AML-193 (cell line): ENCODE results near the gene ZNF76.

Source experiments
- DNase-seq, 2 experiments: peaks; one replicate each; lab custom pipeline; 2025; lab: John Stamatoyannopoulos, UW

Gene ZNF76

DNA sequence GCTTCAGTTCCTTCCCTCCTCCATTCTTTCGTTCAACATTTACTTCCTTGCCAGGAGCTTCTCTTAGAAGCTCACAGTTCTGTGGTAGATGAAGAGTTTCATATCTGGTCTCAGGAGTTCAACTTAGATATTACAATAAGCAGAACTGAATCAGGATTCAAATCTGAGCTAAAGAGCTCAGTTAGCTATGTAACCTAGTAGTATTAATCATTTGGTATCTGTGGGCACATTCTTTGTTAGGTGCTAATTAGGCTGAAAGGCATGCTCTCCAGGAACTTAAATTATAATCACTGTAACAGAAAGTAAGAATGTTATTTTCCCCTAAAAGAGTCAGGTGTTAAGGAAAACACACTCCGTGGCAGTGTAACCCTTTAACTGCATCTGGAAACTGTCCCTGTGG lies 8.4 kb downstream of the ZNF76 start:
- DNase-seq, result no peak

DNA sequence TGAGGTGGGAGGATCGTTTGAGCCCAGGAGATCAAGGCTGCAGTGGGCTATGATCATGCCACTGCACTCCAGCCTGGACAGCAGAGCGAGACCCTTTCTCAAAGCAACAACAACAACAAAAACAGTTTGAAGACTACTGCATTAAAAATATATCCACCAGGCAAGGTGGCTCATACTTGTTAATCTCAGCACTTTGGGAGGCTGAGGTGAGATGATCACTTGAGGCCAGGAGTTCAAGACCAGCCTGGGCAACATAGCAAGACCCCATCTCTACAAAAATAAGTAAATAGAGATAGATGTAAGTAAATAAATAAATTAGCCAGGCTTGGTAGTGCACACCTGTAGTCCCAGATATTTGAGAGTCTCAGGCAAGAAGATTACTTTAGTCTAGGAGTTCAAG lies 12.5 kb downstream of the ZNF76 start:
- no peak for DNase-seq

DNA sequence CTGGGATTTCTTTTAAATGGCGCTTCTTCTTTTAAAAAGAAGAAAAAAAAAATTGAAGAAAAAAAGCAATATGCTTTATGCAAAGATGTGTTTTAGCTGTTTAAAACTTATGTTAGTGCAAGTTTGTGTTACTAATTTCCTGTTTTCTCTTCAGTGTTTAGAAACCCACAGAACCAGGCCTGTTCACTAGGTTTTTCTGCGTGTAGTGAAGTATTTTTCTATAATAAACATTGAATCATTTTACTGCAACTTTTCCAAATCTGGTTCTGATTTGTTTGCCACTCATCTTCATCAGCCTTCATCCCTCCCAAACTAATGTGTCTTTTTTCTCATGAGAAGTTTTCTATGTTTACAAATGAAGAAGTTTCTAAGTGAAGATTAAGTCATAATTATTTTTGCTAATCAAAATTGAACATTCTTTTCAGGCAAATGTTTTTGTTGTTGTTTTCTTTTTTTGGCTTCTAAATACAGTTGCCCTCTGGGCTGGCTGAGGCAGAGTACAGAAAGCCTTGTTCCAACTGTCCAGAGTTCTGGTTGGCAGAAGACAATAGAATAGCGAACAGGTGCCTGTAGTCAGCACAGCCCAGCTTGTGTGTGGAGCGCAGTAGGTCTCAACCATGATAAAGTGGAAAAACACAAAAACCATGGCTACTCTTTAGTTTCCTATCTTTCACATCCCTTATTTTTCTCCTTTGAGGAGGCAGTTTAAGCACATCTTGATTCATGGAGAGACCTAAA lies 14.5 kb downstream of the ZNF76 start:
- DNase-seq, result no peak

DNA sequence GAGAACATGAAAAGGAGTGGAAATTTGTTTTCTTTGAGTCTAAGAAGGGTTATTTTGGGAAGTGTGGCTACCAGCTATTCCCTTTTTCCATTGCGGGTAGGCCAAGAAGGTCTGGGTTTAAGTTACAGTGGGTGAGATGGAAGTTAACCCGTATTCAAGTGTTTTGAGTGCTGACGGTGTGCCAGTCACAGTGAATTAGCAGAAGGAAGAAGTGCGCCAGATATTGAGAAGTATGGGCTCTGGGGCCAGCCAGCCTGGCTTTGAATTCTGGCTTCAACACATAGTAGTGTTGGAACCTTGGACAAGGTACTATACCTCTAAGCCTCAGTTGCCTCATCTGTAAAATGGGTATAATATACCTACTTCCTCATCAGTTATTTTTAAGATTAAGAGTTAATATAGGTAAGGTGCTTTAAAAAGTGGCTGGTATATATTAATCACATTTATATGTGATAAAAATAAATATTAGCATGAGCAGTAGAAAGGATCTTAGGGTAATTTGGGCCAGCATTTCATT lies 16.3 kb downstream of the ZNF76 start:
- no peak for DNase-seq

DNA sequence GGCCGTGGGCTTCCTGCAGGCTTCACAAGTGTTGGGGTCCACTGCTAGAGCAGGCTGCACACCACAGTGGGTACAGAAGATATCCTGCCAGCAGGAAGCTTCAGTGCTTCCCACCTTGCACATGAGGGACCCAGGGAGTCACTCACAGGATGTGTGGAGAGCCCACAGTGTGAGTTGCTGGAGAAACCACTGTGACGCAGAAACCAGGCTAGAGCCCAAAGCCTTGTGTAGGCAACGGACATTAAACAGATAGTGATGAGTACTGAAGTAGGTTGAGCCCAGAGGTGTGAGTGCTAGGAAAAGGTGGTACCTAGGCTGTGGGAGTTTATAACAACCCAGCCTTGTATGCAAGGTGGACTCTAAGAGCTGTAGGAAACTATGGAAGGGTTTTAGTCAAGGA lies 19.2 kb downstream of the ZNF76 start:
- DNase-seq, result no peak

DNA sequence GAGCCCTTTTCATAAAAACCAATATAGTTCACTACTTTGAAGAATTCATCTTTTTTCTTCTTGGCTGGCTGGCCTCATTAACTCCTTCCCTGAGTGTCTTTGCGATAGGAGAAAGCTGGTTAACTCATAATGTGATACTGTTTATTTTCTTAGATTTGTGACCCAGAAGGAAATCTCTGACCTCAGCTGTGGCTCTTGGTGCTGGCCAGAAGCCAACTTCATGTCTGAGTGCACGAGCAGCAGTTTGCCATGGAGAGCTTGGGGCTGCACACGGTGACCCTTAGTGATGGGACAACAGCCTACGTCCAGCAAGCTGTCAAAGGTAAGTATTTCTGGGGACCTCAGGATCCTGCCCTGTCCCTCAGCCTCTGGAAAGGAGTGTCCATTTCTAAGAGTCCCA lies 21.4 kb downstream of the ZNF76 start:
- DNase-seq, result no peak

DNA sequence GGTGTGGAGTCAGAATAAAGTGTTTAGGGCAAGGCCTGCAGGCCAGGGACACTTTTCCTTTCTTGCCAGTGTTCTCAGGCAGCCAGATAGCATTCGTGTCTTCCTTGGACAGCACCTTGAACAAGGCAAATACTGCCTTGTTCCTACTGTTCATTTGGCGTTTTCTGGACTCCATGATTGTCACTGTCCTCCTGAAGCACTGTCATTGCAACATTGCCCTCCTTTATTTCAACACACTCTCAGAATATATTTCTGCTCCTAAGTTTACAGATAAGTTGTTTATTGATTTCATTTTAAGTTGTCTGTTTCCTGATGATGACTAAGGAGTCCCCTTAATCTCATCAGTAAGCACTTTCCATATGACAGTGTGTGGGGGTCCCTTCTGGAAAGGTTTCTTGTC lies 22.9 kb downstream of the ZNF76 start:
- peak in 1 of 2 experiments; percentile 23 for DNase-seq

DNA sequence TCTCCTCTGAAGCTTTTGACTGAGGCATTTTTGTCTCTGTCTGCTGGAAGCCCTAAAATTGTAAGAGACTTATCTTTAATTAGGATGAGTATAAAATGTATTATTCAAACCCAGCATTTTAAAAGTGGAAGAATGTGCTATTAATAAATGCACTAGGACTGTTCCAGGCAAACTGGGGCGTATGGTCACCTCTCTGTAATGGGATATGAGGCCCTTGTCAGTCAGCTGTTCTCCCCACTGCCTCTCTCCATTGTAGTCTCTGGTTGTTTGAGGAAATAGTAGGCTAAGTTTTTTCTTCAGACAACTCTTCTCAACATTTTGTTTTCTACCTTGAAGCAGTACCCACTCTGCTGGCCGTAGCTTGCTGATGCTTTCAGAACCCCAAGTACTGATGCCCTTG lies 23.8 kb downstream of the ZNF76 start:
- no peak for DNase-seq

DNA sequence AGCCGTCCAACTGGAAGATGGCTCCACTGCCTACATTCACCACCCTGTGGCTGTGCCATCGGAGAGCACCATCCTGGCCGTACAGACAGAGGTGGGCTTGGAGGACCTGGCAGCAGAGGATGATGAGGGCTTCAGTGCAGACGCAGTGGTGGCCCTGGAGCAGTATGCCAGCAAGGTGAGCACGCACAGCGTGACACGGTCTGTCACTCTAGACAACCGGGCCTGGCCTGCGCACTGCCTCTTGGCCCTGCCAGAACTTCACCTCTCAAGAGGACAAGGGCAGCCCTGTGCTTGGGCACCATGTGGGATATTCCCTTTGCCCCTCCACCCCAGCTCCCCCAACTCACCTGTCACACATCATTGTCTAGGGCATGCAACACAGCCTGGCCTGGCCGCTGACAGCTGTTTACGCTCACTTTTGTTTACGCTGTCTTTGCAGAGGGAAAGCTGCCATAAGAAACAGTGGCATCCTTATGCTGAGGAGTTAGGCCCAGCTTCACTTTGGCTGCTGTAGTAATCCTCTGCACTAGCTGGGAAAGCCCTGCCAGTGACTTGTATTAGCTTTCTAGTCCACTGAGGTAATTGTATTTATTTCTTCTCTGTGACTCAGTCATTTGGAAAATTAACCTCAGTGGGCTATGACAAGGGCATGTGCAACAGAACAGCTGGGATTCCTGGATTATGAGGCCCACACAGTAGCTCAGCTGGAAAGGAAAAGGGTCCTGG lies 28.3 kb downstream of the ZNF76 start:
- DNase-seq, result no peak

DNA sequence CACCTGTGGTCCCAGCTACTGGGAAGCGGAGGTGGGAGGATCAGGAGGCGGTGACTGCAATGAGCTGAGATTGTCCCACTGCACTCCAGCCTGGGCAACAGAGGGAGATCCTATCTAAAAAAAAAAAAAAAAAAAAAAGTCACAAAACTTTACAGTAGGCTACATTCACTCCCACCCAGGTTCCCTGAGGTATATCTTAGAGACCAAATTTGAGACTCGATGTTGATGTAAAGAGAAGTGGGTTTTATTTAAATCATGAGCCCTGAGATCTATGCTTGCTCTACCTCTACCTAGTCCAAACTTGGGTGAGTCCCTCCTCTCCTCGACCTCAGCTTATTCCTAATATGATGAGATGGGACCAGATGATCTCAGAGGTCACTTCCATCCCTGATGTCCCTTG lies 29.3 kb downstream of the ZNF76 start:
- DNase-seq, result no peak

DNA sequence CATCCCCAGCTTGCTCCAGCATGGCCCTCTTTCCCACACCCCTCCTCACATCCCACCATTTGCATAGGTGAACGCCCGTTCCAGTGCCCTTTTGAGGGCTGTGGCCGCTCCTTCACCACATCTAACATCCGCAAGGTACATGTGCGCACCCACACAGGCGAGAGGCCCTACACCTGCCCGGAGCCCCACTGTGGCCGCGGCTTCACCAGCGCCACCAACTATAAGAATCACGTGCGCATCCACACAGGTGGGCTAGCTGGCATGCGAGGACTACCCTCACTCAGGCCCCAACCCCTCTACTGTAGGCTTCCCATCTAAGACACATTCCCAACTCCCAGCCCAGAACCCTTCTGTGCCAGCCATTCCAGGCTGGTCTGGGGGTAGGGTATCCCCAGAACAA lies 32.0 kb downstream of the ZNF76 start:
- DNase-seq, result no peak

DNA sequence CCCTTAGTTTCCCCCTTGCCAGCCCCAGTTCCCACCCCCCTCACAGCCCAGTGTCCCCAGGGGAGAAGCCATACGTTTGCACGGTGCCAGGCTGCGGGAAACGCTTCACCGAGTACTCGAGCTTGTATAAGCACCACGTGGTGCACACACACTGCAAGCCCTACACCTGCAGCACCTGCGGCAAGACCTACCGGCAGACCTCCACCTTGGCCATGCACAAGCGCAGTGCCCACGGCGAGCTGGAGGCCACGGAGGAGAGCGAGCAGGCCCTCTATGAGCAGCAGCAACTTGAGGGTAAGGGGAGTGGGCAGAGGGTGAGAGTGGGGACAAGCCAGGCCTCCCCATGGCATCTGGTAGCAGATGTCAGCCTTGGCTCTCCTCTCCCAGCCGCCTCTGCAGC lies 33.0 kb downstream of the ZNF76 start:
- no peak for DNase-seq

DNA sequence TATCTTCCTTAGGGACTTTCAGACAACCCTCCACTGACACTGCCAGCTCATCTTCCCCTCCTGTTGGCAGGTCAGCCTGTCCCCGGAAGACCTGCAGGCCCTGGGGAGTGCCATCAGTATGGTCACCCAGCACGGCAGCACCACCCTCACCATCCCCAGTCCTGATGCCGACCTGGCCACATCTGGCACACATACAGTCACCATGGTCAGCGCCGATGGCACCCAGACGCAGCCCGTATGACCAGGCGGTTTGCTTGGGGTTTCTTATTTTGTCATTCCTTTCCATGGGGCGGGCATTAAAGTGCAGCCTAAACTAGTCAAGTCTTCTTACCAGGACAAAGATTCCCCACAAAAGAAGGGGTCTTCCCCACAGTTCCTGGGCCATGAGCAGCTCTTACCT lies 34.1 kb downstream of the ZNF76 start:
- DNase-seq, result no peak

DNA sequence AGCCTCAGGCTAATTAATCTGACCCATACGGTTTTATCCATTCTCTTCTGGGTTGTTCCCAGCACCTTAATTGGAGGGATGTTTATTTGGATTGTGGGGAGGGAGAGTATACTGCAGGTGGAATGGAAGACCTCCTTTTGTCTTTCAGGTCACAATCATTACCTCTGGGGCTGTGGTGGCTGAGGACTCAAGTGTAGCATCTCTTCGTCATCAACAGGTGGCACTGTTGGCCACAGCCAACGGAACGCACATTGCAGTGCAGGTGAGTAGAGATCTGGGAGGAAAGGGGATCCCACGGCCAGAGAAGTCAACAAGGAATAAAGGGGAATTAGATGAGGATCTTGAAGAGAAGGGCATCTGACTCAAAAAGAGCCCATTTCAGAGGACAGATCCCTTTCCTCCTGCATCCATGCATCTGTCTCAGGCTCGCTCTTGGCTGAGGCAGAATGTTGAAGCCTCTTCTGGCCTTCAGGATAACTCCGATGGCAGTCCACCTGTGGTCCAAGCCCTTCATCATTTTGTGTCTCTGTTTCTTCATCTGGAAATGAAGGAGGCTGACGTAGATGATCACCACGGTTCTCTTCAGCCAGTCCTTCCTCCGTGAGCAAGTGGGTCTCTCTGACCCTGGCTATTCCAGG lies 34.9 kb downstream of the ZNF76 start:
- peak; percentile 34 to 48 for DNase-seq

DNA sequence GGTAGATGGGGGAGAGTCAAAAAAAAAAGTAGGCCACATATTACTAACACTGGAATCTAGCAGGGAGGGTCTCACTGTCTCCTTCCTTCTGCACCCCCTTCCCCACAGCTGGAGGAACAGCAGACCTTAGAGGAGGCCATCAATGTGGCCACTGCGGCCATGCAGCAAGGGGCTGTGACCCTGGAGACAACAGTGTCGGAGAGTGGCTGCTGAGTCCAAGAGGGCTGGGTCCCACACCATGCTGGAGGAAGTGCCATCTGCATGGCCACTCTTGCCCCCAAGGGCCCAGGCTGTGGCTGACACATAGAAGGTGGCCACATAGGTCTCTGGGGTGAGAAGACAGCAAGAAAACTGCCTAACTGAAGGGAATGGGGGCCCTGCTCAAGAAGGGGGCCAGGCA lies 35.5 kb downstream of the ZNF76 start:
- no peak for DNase-seq

DNA sequence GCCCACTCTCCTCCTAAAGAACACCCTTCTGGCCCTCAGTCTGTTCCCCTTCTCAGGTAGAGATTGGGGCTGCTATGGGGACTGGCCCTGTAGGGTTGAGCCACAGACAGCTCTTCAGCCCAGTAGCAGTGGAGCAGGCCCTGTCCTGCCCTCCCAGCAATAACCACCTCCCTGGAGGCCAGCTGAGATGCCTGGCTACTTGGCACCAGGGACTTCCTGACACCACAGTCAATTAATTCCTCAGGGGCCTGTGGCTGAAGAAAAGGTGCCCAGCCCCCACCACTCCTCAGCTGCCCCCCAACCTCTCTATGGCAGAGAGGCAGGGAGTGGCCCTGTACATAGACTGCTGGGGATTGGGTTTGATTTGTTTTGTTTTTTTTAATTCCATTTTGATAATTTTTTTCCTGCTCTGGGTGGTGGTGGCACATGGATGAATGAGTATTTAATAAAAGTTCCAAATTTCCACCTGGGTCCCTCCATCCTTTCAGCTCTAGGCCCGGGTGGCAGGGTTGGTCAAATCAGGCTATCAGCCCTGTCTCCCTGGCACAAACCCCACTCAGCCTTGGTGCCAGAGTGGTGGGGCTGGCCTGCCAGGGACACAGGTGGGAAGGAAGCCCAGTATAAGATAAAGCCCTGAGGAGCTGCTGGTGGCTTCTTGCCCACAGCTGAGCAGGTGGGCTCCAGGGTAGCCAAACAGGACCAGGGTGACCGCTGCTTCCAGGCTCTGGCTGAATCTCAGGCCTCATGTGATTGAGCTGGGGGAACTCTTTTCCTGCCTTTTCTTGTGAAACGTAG lies 36.2 kb downstream of the ZNF76 start:
- DNase-seq, result no peak

DNA sequence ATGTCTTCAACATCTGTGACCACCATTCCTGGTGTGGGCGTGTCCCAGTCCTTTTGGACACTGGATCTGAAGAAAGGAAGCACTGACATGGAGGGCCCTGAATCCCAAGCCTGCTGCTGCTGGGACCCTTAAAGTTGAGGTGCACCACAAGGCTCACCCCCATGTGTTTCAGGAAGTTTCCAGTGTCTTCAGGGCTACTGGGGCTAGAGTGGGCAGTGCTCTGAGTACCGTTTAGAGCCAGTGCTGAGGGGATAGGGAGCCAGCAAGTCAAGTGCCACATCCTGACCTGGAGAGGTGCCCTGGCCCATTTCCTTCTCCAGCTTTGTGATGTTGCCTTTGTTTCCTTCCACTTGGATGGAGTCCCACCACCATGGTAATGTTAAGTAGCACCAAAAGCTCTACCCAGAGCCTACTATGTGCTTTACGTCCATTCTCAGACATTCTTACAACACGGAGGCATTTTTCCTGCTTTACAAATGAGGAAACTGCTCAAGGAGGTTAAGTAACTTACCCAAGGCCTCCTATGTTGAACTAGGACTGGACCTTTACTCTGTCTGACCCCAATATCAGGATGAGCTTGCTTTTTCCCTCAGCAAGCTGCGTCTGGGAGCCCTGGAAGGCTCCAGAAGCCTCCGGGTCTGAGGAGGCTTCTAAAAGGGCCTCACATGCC lies 37.5 kb downstream of the ZNF76 start:
- peak in 1 of 2 experiments; percentile 66 for DNase-seq

DNA sequence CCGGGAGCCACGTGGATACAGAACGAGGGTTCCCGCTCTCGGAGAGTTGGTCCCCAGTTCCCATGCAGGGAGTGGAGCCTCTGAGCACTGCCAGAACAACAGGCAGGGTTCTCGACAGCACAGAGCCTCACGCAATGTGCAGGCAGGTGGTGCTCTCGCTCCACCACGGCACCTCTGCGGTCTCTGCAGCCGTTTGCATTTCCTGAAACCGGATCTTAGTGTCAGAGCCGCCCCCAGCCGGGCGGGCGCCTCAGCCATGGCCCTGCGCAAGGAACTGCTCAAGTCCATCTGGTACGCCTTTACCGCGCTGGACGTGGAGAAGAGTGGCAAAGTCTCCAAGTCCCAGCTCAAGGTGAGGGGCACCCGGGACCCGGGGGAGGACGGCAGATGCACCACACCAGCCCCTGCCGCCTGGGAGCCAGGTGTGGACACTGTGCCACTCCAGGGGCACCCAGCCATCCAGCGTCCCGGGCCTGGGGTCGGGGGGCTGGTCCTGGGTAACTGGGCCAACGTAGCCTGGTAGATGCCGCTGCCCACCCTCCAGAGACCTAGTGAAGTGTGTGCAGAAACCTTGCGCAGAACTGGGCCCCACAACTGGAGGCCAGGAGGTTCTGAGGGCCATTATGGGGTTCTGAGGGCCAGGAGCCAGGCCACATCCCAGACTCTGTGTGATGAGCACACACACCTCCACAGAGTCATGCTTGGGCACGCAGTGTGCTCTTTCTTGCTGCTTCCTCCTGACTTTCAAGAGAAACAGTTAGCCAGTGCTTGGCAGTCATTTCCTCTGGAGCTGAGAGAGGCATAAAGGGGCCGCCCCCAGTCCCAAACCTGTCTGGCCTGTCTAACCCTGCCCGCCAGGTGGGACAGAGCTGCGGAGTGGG lies 38.3 kb downstream of the ZNF76 start, which contains the start of gene DEF6:
Gene DEF6 (plus strand): TSS at position 218 of the 881 bp plus-strand sequence. CDS start 39 bp downstream, at position 257.
- peak; percentile 95 to 98 for DNase-seq

DNA sequence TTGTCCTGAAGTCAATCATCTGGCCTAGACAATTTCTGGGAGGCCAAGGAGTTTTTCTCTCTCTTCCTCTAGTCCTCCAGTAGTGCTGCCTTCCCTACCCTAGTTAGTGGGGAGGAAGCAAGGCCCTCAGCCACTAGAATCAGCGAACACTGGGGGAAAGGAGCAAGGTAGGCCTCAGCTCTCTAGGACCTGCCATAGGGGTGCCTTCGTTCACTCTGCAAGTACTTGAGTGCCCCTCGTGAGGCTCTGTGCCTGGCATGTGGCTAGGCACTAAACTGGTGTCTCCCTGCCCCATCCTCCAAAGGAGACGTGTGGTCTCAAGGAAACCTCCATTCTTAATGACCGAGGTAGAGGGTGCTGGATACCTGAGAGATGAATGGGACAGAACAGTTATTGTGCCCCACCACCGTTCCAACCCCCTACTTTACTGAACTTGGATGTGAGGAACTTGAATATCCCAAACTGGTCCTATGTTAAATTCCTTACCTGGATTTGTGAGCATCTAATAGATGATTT lies 39.1 kb downstream of the ZNF76 start:
- peak in 1 of 2 experiments; percentile 17 for DNase-seq

DNA sequence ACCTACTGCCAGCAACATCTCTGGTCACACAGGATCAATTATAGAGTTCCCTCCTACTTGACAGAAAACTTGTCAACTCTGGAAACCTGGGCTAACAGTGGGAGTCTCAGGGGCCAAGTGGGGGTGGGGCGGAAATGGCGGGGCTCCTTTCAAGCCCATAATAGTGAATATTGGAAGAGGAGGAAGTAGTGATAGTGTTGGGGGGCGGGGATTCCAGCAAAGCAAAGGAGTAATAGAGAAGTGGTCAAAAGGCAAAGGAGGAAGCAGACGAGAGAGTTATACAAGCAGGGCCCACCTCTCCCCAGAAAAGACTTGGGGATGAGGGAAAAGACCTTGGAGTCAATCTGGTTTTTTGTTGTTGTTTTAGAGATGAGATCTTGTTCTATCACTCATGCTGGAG lies 40.1 kb downstream of the ZNF76 start:
- DNase-seq, result peak; percentile 93 to 94
